ENCODE measurements around the gene CITED4.

The CITED4 gene

GRCh38 chr1:40901886-40902852 lies 40.0 kb upstream of the CITED4 start:
- Histone ChIP-seq H3K4me1 (ENCODE audit: low read depth, poor library complexity, severe bottlenecking) (no peaks in the 10 kb centered on the region), H3K36me3 (ENCODE audit: insufficient read depth) (no peaks in the 10 kb centered on the region), H3K27me3 (ENCODE audit: insufficient read depth, low read depth) (no peaks in the 10 kb centered on the region), H2AFZ (ENCODE audit: low read depth) (no peak overlapping the region), H3K27ac (no peak overlapping the region), H3K4me2 (no peak overlapping the region), H3K4me3 (IDR thresholded peaks at IDR 0.05; ENCODE audit: insufficient read depth, low read depth, low read length) (no peak overlapping the region), H3K79me2 (ENCODE audit: insufficient read depth, low read depth) (no peaks in the 10 kb centered on the region), H4K20me1 (ENCODE audit: insufficient read depth) (no peaks in the 10 kb centered on the region), H3K9ac (no peak overlapping the region)
- TF ChIP-seq CTCF (conservative IDR thresholded peaks at IDR 0.05; ENCODE audit: low read depth, low read length): no peak

GRCh38 chr1:40899230-40899870 lies 37.2 kb upstream of the CITED4 start:
- Histone ChIP-seq H3K9ac (no peak overlapping the region), H4K20me1 (ENCODE audit: insufficient read depth) (no peaks in the 10 kb centered on the region), H3K27me3 (ENCODE audit: insufficient read depth, low read depth) (no peaks in the 10 kb centered on the region), H3K36me3 (ENCODE audit: insufficient read depth) (no peaks in the 10 kb centered on the region), H3K4me2 (no peak overlapping the region), H3K4me3 (IDR thresholded peaks at IDR 0.05; ENCODE audit: insufficient read depth, low read depth, low read length) (no peak overlapping the region), H3K27ac (no peak overlapping the region), H3K4me1 (ENCODE audit: low read depth, poor library complexity, severe bottlenecking) (no peaks in the 10 kb centered on the region), H3K79me2 (ENCODE audit: insufficient read depth, low read depth) (no peaks in the 10 kb centered on the region), H2AFZ (ENCODE audit: low read depth) (no peak overlapping the region)
- TF ChIP-seq CTCF (conservative IDR thresholded peaks at IDR 0.05; ENCODE audit: low read depth, low read length): no peak

GRCh38 chr1:40898431-40898901 lies 36.3 kb upstream of the CITED4 start:
- no peaks in the 10 kb centered on the region for H3K27me3 ChIP-seq (ENCODE audit: insufficient read depth, low read depth)
- H3K36me3 ChIP-seq (ENCODE audit: insufficient read depth): no peaks in the 10 kb centered on the region
- no peak for TF ChIP-seq CTCF (conservative IDR thresholded peaks at IDR 0.05; ENCODE audit: low read depth, low read length)
- no peak overlapping the region for H3K9ac ChIP-seq
- no peak overlapping the region for H3K27ac ChIP-seq
- H3K4me3 ChIP-seq (IDR thresholded peaks at IDR 0.05; ENCODE audit: insufficient read depth, low read depth, low read length): no peak overlapping the region
- H4K20me1 ChIP-seq (ENCODE audit: insufficient read depth): no peaks in the 10 kb centered on the region
- no peaks in the 10 kb centered on the region for H3K4me1 ChIP-seq (ENCODE audit: low read depth, poor library complexity, severe bottlenecking)
- no peak overlapping the region for H2AFZ ChIP-seq (ENCODE audit: low read depth)
- H3K4me2 ChIP-seq: no peak overlapping the region
- no peaks in the 10 kb centered on the region for H3K79me2 ChIP-seq (ENCODE audit: insufficient read depth, low read depth)

- Histone ChIP-seq H3K4me1 (ENCODE audit: low read depth, poor library complexity, severe bottlenecking) (no peaks in the 10 kb centered on the region), H3K4me2 (no peak overlapping the region), H3K27me3 (ENCODE audit: insufficient read depth, low read depth) (no peaks in the 10 kb centered on the region), H3K79me2 (ENCODE audit: insufficient read depth, low read depth) (no peaks in the 10 kb centered on the region), H3K36me3 (ENCODE audit: insufficient read depth) (no peaks in the 10 kb centered on the region), H3K9ac (no peak overlapping the region), H3K4me3 (IDR thresholded peaks at IDR 0.05; ENCODE audit: insufficient read depth, low read depth, low read length) (no peak overlapping the region), H3K27ac (no peak overlapping the region), H4K20me1 (ENCODE audit: insufficient read depth) (no peaks in the 10 kb centered on the region), H2AFZ (ENCODE audit: low read depth) (no peak overlapping the region)
- TF ChIP-seq CTCF (conservative IDR thresholded peaks at IDR 0.05; ENCODE audit: low read depth, low read length): no peak
These were observed 35.4 kb upstream of the CITED4 start for GRCh38 chr1:40897513-40897912.
